NCI-H82 (cell line): Measurements from ENCODE around the gene LYPLA2.

Experiments
- DNase-seq: peaks from one replicate; lab custom pipeline; 2025; lab: John Stamatoyannopoulos, UW

Gene LYPLA2

DNA sequence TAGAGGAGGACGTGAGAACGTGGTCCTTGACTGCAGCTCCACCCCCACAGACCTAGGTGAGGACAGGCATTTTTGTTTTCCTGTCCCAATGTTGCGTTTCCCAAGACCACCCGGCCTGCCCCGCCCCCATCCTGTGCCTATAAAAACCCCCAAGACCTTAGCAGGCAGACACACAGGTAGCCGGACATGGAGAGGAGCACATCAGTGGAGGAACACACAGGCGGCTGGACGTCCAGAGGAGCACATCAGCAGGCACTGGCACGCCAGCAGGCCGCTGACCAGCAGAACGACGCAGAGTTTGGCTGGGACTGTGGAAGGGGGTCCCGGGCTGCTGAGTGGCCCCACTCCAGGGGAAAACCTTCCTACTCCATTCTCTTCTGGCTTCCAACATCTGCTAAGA lies 47.0 kb downstream of the LYPLA2 start:
- DNase-seq: no peak

DNA sequence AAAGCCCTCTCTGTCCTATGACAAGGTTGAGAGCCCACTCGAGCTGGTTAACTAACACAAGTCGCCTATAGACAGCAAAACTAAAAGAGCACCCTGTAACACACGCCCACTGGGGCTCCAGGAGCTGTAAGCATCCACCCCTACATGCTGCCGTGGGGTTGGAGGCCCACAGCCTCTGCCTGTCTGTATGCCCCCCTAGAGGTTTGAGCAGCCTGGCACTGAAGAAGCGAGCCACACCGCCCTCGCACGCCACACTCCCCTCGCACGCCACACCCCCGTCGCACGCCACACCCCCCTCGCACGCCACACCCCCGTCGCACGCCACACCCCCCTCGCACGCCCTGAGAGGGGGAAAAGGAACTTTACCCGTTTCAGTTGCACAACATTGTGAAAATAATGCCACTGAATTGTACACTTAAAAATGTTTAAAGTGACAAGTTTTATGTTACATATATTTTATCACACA lies 47.5 kb downstream of the LYPLA2 start:
- peak; percentile 70 for DNase-seq

DNA sequence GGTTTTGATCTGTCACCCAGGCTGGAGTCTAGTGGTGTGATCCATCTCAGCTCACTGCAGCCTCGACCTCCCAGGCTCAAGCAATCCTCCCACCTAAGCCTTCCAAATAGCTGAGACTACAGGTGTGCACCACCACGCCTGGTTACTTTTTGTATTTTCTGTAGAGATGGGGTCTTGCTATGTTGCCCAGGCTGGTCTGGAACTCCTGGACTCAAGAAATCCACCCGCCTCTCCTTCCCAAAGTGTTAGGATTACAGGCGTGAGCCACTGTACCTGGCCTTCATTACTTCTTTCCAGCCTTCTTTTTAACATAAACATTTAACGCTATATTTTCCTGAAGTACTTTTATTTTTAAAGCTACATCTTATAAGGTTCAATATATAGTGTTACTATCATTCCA lies 52.7 kb downstream of the LYPLA2 start:
- DNase-seq: no peak
